NOMO-1 (cell line): ENCODE data around the gene RAB22A.
"Not testable (repeated sequence)": the region's sequence is repeated elsewhere in the genome, so short reads cannot be mapped to it uniquely, and the experiment has no call there.

Experiments used
- DNase-seq, 2 experiments: peaks; one replicate each; lab custom pipeline; 2025; ENCODE audit not compliant: unreplicated experiment in 2 of 2; lab: John Stamatoyannopoulos, UW

The RAB22A gene

DNA sequence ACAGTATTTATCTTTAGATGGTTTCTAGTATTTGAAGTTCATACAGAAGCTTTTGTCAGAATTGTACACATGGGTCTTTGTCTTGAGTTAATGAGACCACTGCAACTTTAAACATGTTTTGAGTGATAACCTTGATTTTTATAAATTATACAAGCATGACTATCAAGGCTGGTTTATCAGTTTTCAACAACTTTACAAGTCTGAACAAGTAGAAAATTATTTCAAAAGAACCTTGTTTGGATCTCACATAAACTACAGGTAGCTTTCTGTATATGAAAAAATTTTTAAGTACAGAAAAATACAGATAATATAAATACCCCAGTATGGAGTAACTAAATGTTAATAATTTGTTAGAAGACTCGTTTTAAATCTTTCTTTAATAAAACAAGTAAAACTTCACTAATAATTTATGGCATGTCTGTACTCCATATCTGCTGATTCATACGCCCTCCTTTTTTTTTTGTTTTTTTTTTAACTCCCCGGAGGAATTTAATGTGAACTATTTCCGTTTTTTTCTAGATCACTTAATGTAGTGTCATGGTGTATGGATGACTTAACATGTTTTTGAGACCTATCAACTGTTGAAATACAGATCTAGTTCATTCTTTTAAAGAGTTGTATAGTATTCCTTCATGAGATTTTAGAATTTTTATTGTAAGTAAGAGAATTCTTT is 97.8 kb downstream of the RAB22A start:
- peak; percentile 19 to 64 for DNase-seq

DNA sequence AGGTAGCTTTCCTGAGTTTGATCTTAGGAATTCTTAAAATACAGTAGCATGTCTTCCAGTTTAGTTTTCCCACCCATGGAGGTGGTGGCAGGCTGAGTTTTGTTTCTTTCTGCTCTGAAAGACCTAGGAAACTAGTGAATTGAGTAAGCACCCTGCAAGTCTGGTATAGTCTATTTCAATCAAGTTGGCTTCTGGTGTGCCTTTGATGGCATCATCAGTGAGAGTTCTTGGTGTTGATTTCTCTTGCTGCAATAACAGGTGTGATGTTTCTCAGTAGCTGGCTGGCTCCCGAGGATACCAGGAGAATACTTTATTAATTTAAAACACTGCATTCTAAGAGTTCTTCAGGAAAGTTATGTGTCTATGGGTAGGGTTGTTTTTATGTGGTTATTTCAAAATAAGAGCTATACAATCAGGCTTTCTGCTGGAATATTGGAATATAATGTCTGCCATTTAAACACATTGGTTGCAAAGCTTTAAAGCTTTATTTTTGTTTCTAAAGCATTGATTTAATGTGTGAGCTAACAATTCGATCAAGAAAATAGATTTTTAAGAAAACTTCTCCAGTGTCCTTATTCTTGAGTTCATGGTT is 98.5 kb downstream of the RAB22A start:
- DNase-seq, result no peak

DNA sequence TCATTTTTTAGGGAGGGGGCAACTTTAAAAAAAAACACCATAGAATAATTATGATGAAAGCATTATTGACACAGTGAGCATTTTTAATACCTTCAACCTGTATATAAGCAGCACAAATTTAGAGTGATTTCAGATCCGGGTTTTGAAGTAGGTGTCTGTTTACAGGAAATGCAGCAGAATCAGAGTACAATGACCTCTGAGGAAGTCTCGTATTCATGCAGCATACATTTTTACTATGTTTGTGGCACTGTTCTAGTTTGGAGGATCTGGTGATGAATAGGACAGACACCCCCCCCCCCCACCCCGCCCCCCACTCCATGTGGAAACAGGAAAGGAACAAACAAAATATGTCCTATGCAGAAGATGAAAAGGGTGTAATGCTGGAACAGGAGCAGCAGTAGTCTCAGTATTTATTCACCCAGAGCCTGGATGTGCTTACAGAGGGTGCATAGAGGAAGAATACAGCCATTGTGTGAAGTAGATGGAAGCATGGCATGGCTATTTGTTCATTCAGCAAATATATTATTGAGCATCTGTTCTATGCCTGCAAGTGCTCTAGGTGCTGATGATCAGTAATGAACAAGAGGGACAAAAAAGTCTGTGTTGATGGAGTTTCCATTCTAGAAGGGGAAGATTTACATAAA is 99.2 kb downstream of the RAB22A start:
- no peak for DNase-seq

DNA sequence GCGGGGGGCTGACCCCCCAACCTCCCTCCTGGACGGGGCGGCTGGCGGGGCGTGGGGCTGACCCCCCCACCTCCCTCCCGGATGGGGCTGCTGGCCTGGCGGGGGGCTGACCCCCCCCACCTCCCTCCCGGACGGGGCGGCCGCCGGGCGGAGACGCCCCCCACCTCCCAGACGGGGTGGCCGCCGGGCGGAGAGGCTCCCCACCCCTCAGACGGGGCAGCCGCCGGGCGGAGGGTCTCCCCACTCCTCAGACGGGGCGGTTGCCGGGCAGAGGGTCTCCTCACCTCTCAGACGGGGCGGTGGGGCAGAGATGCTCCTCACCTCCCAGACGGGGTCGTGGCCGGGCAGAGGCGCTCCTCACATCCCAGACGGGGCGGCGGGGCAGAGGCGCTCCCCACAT is 104.7 kb downstream of the RAB22A start:
- not testable (repeated sequence) for DNase-seq

DNA sequence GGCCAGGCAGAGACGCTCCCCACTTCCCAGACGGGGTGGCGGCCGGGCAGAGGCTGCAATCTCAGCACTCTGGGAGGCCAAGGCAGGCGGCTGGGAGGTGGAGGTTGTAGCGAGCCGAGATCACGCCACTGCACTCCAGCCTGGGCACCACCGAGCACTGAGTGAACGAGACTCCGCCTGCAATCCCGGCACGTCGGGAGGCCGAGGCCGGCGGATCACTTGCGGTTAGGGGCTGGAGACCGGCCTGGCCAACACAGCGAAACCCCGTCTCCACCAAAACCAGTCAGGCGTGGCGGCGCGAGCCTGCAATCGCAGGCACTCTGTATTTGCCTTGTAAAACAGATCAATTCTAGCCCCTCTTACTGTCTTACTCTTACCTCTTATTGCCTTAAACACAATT is 105.3 kb downstream of the RAB22A start:
- not testable (repeated sequence) for DNase-seq

DNA sequence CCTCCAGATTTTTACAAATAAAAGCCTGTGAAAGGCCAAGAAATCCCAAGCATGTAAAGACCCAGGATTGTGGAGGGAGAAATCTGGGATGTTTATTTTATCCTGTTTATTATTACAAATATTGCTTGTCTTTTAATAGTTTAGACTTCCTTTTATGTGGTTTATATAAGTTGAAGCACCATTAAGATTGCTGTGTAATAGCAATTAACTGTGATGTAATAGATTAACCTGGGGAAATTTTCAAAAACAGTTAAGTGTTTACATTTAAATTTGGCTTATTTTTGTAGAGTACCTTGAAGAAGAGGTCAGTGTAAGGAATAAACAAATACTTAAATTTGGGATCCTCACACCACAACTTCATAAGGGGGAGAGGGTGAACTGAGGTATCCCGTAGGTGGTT is 106.5 kb downstream of the RAB22A start:
- no peak for DNase-seq

DNA sequence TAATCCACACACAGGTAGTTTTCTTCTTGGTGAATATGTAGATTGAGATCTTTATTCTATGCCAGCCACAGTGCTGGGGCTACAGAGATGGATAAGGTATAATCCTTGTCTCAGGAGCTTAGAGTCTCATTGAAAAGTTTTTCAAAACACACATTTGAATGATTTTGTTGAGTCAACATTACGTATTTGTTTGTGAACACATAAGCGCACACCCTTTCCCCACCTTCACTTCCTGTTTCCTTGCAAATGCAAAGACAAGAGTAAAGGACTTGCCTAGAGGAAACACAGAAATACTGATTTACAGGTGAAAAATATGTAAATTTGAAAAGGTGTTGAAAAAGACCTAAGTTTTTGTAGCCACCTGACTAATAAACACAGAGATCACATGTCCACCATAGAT is 107.3 kb downstream of the RAB22A start:
- no peak for DNase-seq
